PC-9 (cell line): Measurements from ENCODE around the gene ANKS6. TPM values are rescaled to one million over a fixed set of nuclear protein-coding genes. Genes with fewer than 3 reads are reported as not detected.

Experiments
- BruUV-seq: library from RNA; stranded (reverse); fragments of 400-500 nt; replicated peaks from 2 replicates; lab custom pipeline; 2021; lab: Mats Ljungman, UMichigan
- CTCF ChIA-PET: fragments of 300-600 bp; sonication (Branson Sonifier 250); formaldehyde crosslinking; loops from one replicate; lab custom pipeline; 2022; ENCODE audit warnings: antibody characterized with exemption; lab: Charles Lee
- POLR2A ChIA-PET: fragments of 300-600 bp; sonication (Branson Sonifier 250); formaldehyde crosslinking; loops from one replicate; lab custom pipeline; 2022; ENCODE audit warnings: antibody characterized with exemption; ENCODE audit not compliant: unreplicated experiment; lab: Charles Lee
- DNase-seq, 2 experiments: peaks; one replicate each; pipeline versions ENCODE4 v3.0.0 to v3.0.0-alpha.2; 2015 to 2022; ENCODE audit warnings: mixed read lengths in 1 of 2
- H2AFZ ChIP-seq: fragments of 200-600 bp; sonication (generic); 2 replicates; pipeline ENCODE4 v1.8.1; 2017; ENCODE audit warnings: antibody characterized with exemption
- H3F3A ChIP-seq: fragments of 200-600 bp; sonication (generic); 2 replicates; pipeline ENCODE4 v1.8.1; 2017; ENCODE audit warnings: antibody characterized with exemption, mild to moderate bottlenecking, low read depth; ENCODE audit not compliant: insufficient read depth
- H3K27ac ChIP-seq: fragments of 200-600 bp; sonication (generic); 2 replicates; pipeline ENCODE4 v1.6.1; 2016; ENCODE audit warnings: mixed run types
- H3K27me3 ChIP-seq: fragments of 200-600 bp; sonication (generic); 2 replicates; pipeline ENCODE4 v1.6.1; 2016; ENCODE audit warnings: low read depth, mixed run types; ENCODE audit not compliant: insufficient read depth
- H3K36me3 ChIP-seq: fragments of 200-600 bp; sonication (generic); 2 replicates; pipeline ENCODE4 v1.6.1; 2016; ENCODE audit warnings: low read depth, mixed run types
- H3K4me1 ChIP-seq: fragments of 200-600 bp; sonication (generic); replicated peaks from 2 replicates; pipeline ENCODE4 v1.6.1; 2016; ENCODE audit warnings: mixed run types; ENCODE audit not compliant: insufficient read depth
- H3K4me2 ChIP-seq: fragments of 200-600 bp; sonication (generic); 2 replicates; pipeline ENCODE4 v1.6.1; 2017; ENCODE audit warnings: mixed run types
- H3K4me3 ChIP-seq: fragments of 200-600 bp; sonication (generic); 2 replicates; pipeline ENCODE4 v1.6.1; 2016; ENCODE audit warnings: mixed run types
- H3K79me2 ChIP-seq: fragments of 200-600 bp; sonication (generic); 2 replicates; pipeline ENCODE4 v1.6.1; 2017; ENCODE audit warnings: low read depth, mixed run types
- H3K9me2 ChIP-seq: fragments of 200-600 bp; sonication (generic); 2 replicates; pipeline ENCODE4 v1.8.1; 2017; ENCODE audit warnings: mild to moderate bottlenecking; ENCODE audit not compliant: insufficient read depth
- H3K9me3 ChIP-seq: fragments of 200-600 bp; sonication (generic); 2 replicates; pipeline ENCODE4 v1.8.1; 2016; ENCODE audit warnings: low read depth; ENCODE audit not compliant: insufficient read depth
- H4K20me1 ChIP-seq: fragments of 200-600 bp; sonication (generic); 2 replicates; pipeline ENCODE4 v1.8.1; 2017; ENCODE audit not compliant: insufficient read depth
- CTCF ChIP-seq: fragments of 200-600 bp; sonication (generic); conservative IDR thresholded peaks from 2 replicates; pipeline ENCODE4 v1.6.1; 2017; ENCODE audit warnings: mixed run types, antibody characterized with exemption, mild to moderate bottlenecking, moderate library complexity
- EZH2 ChIP-seq: fragments of 200-600 bp; sonication (generic); IDR thresholded peaks from 2 replicates; pipeline ENCODE4 v1.8.0; 2017; ENCODE audit warnings: antibody characterized with exemption, low read depth
- intact Hi-C: fragments of 100-400 bp; cut with micrococcal nuclease; formaldehyde crosslinking; loops from one replicate; pipeline ENCODE4 v1.10.0; 2022; ENCODE audit not compliant: unreplicated experiment
- total RNA-seq: library from RNA; stranded (reverse); gene quantifications from 2 replicates; pipeline ENCODE4 v1.2.3, GENCODE V29; 2021

ANKS6 gene
- total RNA-seq, 1 experiment from 2014 or later, result 74.7 TPM

GRCh38 chr9:98778711-98779530 is 17.4 kb downstream of the ANKS6 start:
- Histone ChIP-seq H3K36me3 (peaks cover 11% of the 10 kb centered on the region; the same call in 1 of the 2 replicates), H3F3A (peaks cover 42% of the 10 kb centered on the region), H3K79me2 (no peaks in the 10 kb centered on the region), H2AFZ (no peak overlapping the region), H3K4me1 (peaks cover 51% of the 10 kb centered on the region), H3K9me2 (no peaks in the 10 kb centered on the region), H4K20me1 (no peaks in the 10 kb centered on the region), H3K9me3 (no peaks in the 10 kb centered on the region), H3K27ac (peak overlapping the region; percentile 40; the same call in 1 of the 2 replicates), H3K27me3 (no peaks in the 10 kb centered on the region), H3K4me3 (no peak overlapping the region), H3K4me2 (0 out of 2 replicates have a peak overlapping the region, but pooled peaks have one; percentile 8)
- no TSS peak for BruUV-seq
- CTCF ChIA-PET, result interaction anchor here (0.6 kb wide), 1 partner anchor 29 kb away, joined by 7 read pairs; no protein-coding TSS in a partner anchor
- no peak for TF ChIP-seq CTCF
- no peak for TF ChIP-seq EZH2
- intact Hi-C loops, result loop anchor here (5.0 kb wide), 1 partner anchor 462 kb away; no protein-coding TSS in a partner anchor
- POLR2A ChIA-PET, result interaction anchor here (0.7 kb wide), 1 partner anchor 13 kb away, joined by 10 read pairs; no protein-coding TSS in a partner anchor
- DNase-seq, result peak; percentile 40 to 63

- CTCF ChIA-PET, result no interaction called here
- H3K4me2 ChIP-seq, result no peak overlapping the region
- no peak overlapping the region for H2AFZ ChIP-seq
- TF ChIP-seq CTCF, result no peak
- no peak for TF ChIP-seq EZH2
- H4K20me1 ChIP-seq, result no peaks in the 10 kb centered on the region
- no peaks in the 10 kb centered on the region for H3K9me2 ChIP-seq
- no peak overlapping the region for H3K27ac ChIP-seq
- H3K9me3 ChIP-seq, result no peaks in the 10 kb centered on the region
- POLR2A ChIA-PET, result no interaction called here
- H3K4me3 ChIP-seq, result no peak overlapping the region
- no TSS peak for BruUV-seq
- peaks cover 36% of the 10 kb centered on the region for H3F3A ChIP-seq
- no peaks in the 10 kb centered on the region for H3K79me2 ChIP-seq
- H3K36me3 ChIP-seq, result peaks cover 14% of the 10 kb centered on the region
- no peak for DNase-seq
- intact Hi-C loops, result loop anchor here (5.0 kb wide), 1 partner anchor 461 kb away; no protein-coding TSS in a partner anchor
- H3K4me1 ChIP-seq, result peaks cover 44% of the 10 kb centered on the region
- H3K27me3 ChIP-seq, result no peaks in the 10 kb centered on the region
These were observed 18.1 kb downstream of the ANKS6 start for GRCh38 chr9:98778251-98778650.

DNA sequence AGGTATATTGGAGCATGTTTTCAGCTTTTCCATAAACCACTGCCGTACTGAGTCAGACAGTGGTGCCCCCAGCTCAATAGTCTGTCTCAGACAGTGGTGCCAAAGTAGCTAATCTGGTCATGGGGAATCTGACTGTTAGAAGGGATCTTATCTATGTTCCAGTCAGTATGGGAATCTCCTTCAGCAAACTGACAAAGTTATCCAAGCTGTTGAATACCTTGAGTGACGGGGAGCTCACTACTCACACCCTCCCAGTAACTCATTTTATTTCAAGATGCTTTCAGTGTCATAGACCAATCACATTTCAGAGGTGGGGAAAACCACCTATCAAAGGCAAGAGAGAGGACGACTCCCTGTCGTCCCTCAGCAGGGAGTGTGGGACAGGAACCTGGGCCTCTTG is 18.7 kb downstream of the ANKS6 start:
- POLR2A ChIA-PET, result no interaction called here

More for the DNA sequence above, 18.7 kb downstream of the ANKS6 start:
- intact Hi-C loops, result loop anchor here (5.0 kb wide), 1 partner anchor 460 kb away; no protein-coding TSS in a partner anchor
- CTCF ChIA-PET, result interaction anchor here (0.9 kb wide), 1 partner anchor 31 kb away, joined by 3 read pairs; no protein-coding TSS in a partner anchor
- H3K4me3 ChIP-seq, result no peak overlapping the region
- H3K4me1 ChIP-seq, result peaks cover 38% of the 10 kb centered on the region
- H4K20me1 ChIP-seq, result no peaks in the 10 kb centered on the region
- BruUV-seq, result no TSS peak
- H3K36me3 ChIP-seq, result peaks cover 18% of the 10 kb centered on the region
- no peaks in the 10 kb centered on the region for H3K79me2 ChIP-seq
- H3K9me2 ChIP-seq, result no peaks in the 10 kb centered on the region
- H2AFZ ChIP-seq, result no peak overlapping the region
- no peak overlapping the region for H3K27ac ChIP-seq
- TF ChIP-seq CTCF (no peak), EZH2 (no peak)
- H3K9me3 ChIP-seq, result no peaks in the 10 kb centered on the region
- H3F3A ChIP-seq, result peaks cover 29% of the 10 kb centered on the region
- no peaks in the 10 kb centered on the region for H3K27me3 ChIP-seq
- H3K4me2 ChIP-seq, result no peak overlapping the region
- DNase-seq, result no peak
